WTC11 (cell line): ENCODE measurements around the gene BAMBI. TPM values are rescaled to one million over a fixed set of nuclear protein-coding genes. Genes with fewer than 3 reads are reported as not detected.

Experiments used
- ATAC-seq: fragments of 200-7000 bp; cut with Tn5 transposase; 2 replicates; pipeline ENCODE4 v1.10.0; 2021; ENCODE audit warnings: mild to moderate bottlenecking, moderate library complexity
- CTCF ChIA-PET: fragments of 300-600 bp; sonication (Branson Sonifier 250); formaldehyde crosslinking; loops from one replicate; lab custom pipeline; 2021; ENCODE audit warnings: antibody characterized with exemption; lab: Charles Lee
- POLR2A ChIA-PET: fragments of 350-600 bp; sonication (Branson Sonifier 250); formaldehyde crosslinking; loops from one replicate; lab custom pipeline; 2021; ENCODE audit warnings: antibody characterized with exemption; lab: Charles Lee
- DNase-seq: peaks from one replicate; pipeline ENCODE4 v3.0.0; 2021; ENCODE audit warnings: low spot score
- H3K27ac Mint-ChIP-seq: 2 replicates; pipeline ENCODE4 v1.8.0; 2021; ENCODE audit warnings: mixed read lengths
- H3K27me3 Mint-ChIP-seq: 2 replicates; pipeline ENCODE4 v1.8.0; 2021; ENCODE audit warnings: low read depth, mild to moderate bottlenecking, moderate library complexity, mixed read lengths
- H3K36me3 Mint-ChIP-seq: 2 replicates; pipeline ENCODE4 v1.8.0; 2021; ENCODE audit warnings: mixed read lengths
- H3K4me1 Mint-ChIP-seq: 2 replicates; pipeline ENCODE4 v1.8.0; 2022; ENCODE audit warnings: mixed read lengths
- H3K4me3 Mint-ChIP-seq: 2 replicates; pipeline ENCODE4 v1.8.0; 2021; ENCODE audit warnings: mild to moderate bottlenecking, moderate library complexity, mixed read lengths
- H3K9me3 Mint-ChIP-seq: 2 replicates; pipeline ENCODE4 v1.8.0; 2021; ENCODE audit warnings: mixed read lengths
- CBFB ChIP-seq: sonication (generic); formaldehyde crosslinking; IDR thresholded peaks from 2 replicates; pipeline ENCODE4 v1.8.1; 2022; ENCODE audit warnings: mild to moderate bottlenecking, low read depth, missing genetic modification reagents
- CREB1 ChIP-seq: sonication (generic); formaldehyde crosslinking; IDR thresholded peaks from 2 replicates; pipeline ENCODE4 v1.8.0; 2023; ENCODE audit warnings: mild to moderate bottlenecking, missing genetic modification reagents
- GRHL2 ChIP-seq: fragments of 250-450 bp; sonication (Bioruptor Pico); IDR thresholded peaks from 2 replicates; pipeline ENCODE4 v1.8.0; 2022; ENCODE audit warnings: mild to moderate bottlenecking, moderate library complexity; ENCODE audit not compliant: insufficient replicate concordance, severe bottlenecking
- JAZF1 ChIP-seq: fragments of 250-450 bp; sonication (Bioruptor Pico); IDR thresholded peaks from 2 replicates; pipeline ENCODE4 v1.9.0; 2021; ENCODE audit warnings: moderate library complexity, mild to moderate bottlenecking, inconsistent platforms
- OVOL2 ChIP-seq: fragments of 250-450 bp; sonication (Bioruptor Pico); IDR thresholded peaks from 2 replicates; pipeline ENCODE4 v1.9.0; 2021; ENCODE audit warnings: mild to moderate bottlenecking, borderline replicate concordance
- STAT6 ChIP-seq: sonication (generic); formaldehyde crosslinking; conservative IDR thresholded peaks from 2 replicates; pipeline ENCODE4 v1.8.1; 2023; ENCODE audit warnings: mild to moderate bottlenecking, low read depth, missing genetic modification reagents, moderate library complexity
- TCF7 ChIP-seq: sonication (generic); formaldehyde crosslinking; IDR thresholded peaks from 2 replicates; pipeline ENCODE4 v1.8.0; 2022; ENCODE audit warnings: mild to moderate bottlenecking, low read depth, missing genetic modification reagents, moderate library complexity
- TEAD4 ChIP-seq: sonication (generic); formaldehyde crosslinking; IDR thresholded peaks from 2 replicates; pipeline ENCODE4 v1.8.0; 2022; ENCODE audit warnings: mild to moderate bottlenecking, missing genetic modification reagents
- USF2 ChIP-seq: sonication (generic); formaldehyde crosslinking; IDR thresholded peaks from 2 replicates; pipeline ENCODE4 v1.8.1; 2023; ENCODE audit warnings: mild to moderate bottlenecking, missing genetic modification reagents, moderate library complexity
- ZBTB43 ChIP-seq: sonication (generic); formaldehyde crosslinking; IDR thresholded peaks from 2 replicates; pipeline ENCODE4 v1.8.1; 2023; ENCODE audit warnings: mild to moderate bottlenecking, missing genetic modification reagents
- ZNF121 ChIP-seq: sonication (generic); formaldehyde crosslinking; IDR thresholded peaks from 2 replicates; pipeline ENCODE4 v1.8.0; 2023; ENCODE audit warnings: missing genetic modification reagents
- ZNF232 ChIP-seq: sonication (generic); formaldehyde crosslinking; IDR thresholded peaks from 2 replicates; pipeline ENCODE4 v1.8.0; 2022; ENCODE audit warnings: mild to moderate bottlenecking, missing genetic modification reagents
- ZNF263 ChIP-seq: sonication (generic); formaldehyde crosslinking; IDR thresholded peaks from 2 replicates; pipeline ENCODE4 v1.8.1; 2022; ENCODE audit warnings: low read depth, mild to moderate bottlenecking, moderate library complexity, missing genetic modification reagents
- ZNF317 ChIP-seq: sonication (generic); formaldehyde crosslinking; IDR thresholded peaks from 2 replicates; pipeline ENCODE4 v1.8.1; 2023; ENCODE audit warnings: low read depth, mild to moderate bottlenecking, moderate library complexity, missing genetic modification reagents, borderline replicate concordance
- ZNF532 ChIP-seq: fragments of 250-450 bp; sonication (Bioruptor Pico); IDR thresholded peaks from 2 replicates; pipeline ENCODE4 v1.9.0; 2021; ENCODE audit warnings: mild to moderate bottlenecking, borderline replicate concordance
- ZNF671 ChIP-seq: fragments of 250-450 bp; sonication (Bioruptor Pico); IDR thresholded peaks from 2 replicates; pipeline ENCODE4 v1.8.0; 2021; ENCODE audit warnings: mild to moderate bottlenecking
- total RNA-seq: library from RNA; stranded (reverse); gene quantifications from 3 replicates; pipeline ENCODE4 v1.2.3, GENCODE V29; 2021

The BAMBI gene
- total RNA-seq, 1 experiment from 2014 or later: 29.0 TPM

- TF ChIP-seq TEAD4 (no peak), GRHL2 (no peak), STAT6 (CRISPR knock-in tag) (no peak), CREB1 (CRISPR knock-in tag) (no peak), ZNF121 (CRISPR knock-in tag) (no peak)
- TF ChIP-seq, all 79 proteins: peak for 0
Measured at GRCh38 chr10:28687683-28688001, 10.3 kb downstream of the BAMBI start (continued).

GRCh38 chr10:28690545-28690944 lies 13.2 kb downstream of the BAMBI start:
- no peak for TF ChIP-seq OVOL2 (CRISPR knock-in tag)
- TF ChIP-seq ZNF671 (CRISPR knock-in tag): no peak
- no peak for TF ChIP-seq CBFB (CRISPR knock-in tag)
- no peak for TF ChIP-seq JAZF1 (CRISPR knock-in tag)
- no peak for TF ChIP-seq ZNF532 (CRISPR knock-in tag)
- TF ChIP-seq USF2 (CRISPR knock-in tag): no peak
- TF ChIP-seq ZNF317: no peak
- no peak for TF ChIP-seq TCF7 (CRISPR knock-in tag)
- TF ChIP-seq ZBTB43 (CRISPR knock-in tag): no peak
- TF ChIP-seq ZNF263 (CRISPR knock-in tag): no peak
- TF ChIP-seq ZNF232: no peak
- no peak overlapping the region for H3K27ac Mint-ChIP-seq
- H3K4me3 Mint-ChIP-seq: no peak overlapping the region
- H3K36me3 Mint-ChIP-seq: no peaks in the 10 kb centered on the region
- ATAC-seq (no peak), DNase-seq (no peak)
- no peaks in the 10 kb centered on the region for H3K27me3 Mint-ChIP-seq
- ChIA-PET CTCF (interaction anchor here (1.1 to 1.5 kb wide), 4 partner anchors 9 to 248 kb away, joined by 3 to 7 read pairs (median 4); partner anchors contain the start of gene BAMBI), POLR2A (interaction anchor here (0.6 kb wide), 1 partner anchor 187 kb away, joined by 3 read pairs; no protein-coding TSS in a partner anchor)
- H3K9me3 Mint-ChIP-seq: no peaks in the 10 kb centered on the region
- H3K4me1 Mint-ChIP-seq: peaks cover 45% of the 10 kb centered on the region
